Endothelial cell of umbilical vein (primary cell): Measurements from ENCODE around the gene GMEB2. TPM values are rescaled to one million over a fixed set of nuclear protein-coding genes. Genes with fewer than 3 reads are reported as not detected.

ENCODE experiments used
- BruUV-seq: library from RNA; stranded (reverse); fragments of 400-500 nt; replicated peaks from 2 replicates; lab custom pipeline; 2021; lab: Mats Ljungman, UMichigan
- CTCF ChIA-PET: fragments of 300-600, 350-600 bp; sonication (Branson Sonifier 250); formaldehyde crosslinking; loops from one replicate; lab custom pipeline; 2021; ENCODE audit warnings: antibody characterized with exemption, inconsistent platforms; lab: Charles Lee
- POLR2A ChIA-PET: fragments of 300-600, 350-600 bp; sonication (Branson Sonifier 250); formaldehyde crosslinking; loops from one replicate; lab custom pipeline; 2021; ENCODE audit warnings: antibody characterized with exemption, inconsistent platforms; lab: Charles Lee
- DNase-seq: peaks from one replicate; pipeline ENCODE4 v3.0.0-alpha.2; 2011; ENCODE audit warnings: low read depth, low spot score
- FAIRE-seq: peaks from 2 replicates; lab custom pipeline; 2011; peaks lifted over from hg19 to GRCh38; lab: Jason Lieb, UNC
- H2AFZ ChIP-seq: 2 replicates; pipeline ENCODE4 v1.6.0; 2012; ENCODE audit warnings: low read depth, low read length, control low read depth, inconsistent platforms
- H3K27ac ChIP-seq: 2 replicates; pipeline ENCODE4 v1.5.1; 2011; ENCODE audit warnings: low read depth, mild to moderate bottlenecking, control low read depth, low read length, moderate library complexity; ENCODE audit not compliant: insufficient read depth
- H3K27me3 ChIP-seq, 2 experiments: 2 replicates each; pipeline versions ENCODE4 v1.6.0 to v1.6.1; 2011; ENCODE audit warnings: low read length in 2 of 2, mixed read lengths in 1 of 2; ENCODE audit not compliant: control insufficient read depth in 2 of 2, insufficient read depth in 2 of 2
- H3K36me3 ChIP-seq, 2 experiments: 2 replicates in 1 of 2; 3 replicates in 1 of 2; pipeline ENCODE4 v1.5.1; 2011; ENCODE audit warnings: low read length in 2 of 2, mild to moderate bottlenecking in 1 of 2, moderate library complexity in 1 of 2; ENCODE audit not compliant: control insufficient read depth in 2 of 2, insufficient read depth in 2 of 2; ENCODE audit errors: extremely low read depth in 1 of 2
- H3K4me1 ChIP-seq: 3 replicates; pipeline ENCODE4 v1.5.1; 2011; ENCODE audit warnings: mild to moderate bottlenecking, low read length; ENCODE audit not compliant: control insufficient read depth, insufficient read depth; ENCODE audit errors: extremely low read depth
- H3K4me2 ChIP-seq: 2 replicates; pipeline ENCODE4 v1.6.1; 2011; ENCODE audit warnings: low read length, control low read depth, mixed read lengths; ENCODE audit not compliant: insufficient read depth
- H3K4me3 ChIP-seq, 3 experiments: fragments of 200-600 bp in 1 of 3; sonication (generic), shearing (Covaris generic) in 1 of 3; replicated peaks in 1 of 3; 2 replicates each; pipeline ENCODE4 v1.5.1; 2011 to 2016; ENCODE audit warnings: control low read depth in 3 of 3, low read length in 3 of 3, mild to moderate bottlenecking in 2 of 3, inconsistent platforms in 1 of 3, low read depth in 1 of 3, moderate library complexity in 1 of 3; ENCODE audit not compliant: insufficient read depth in 1 of 3
- H3K79me2 ChIP-seq: 2 replicates; pipeline ENCODE4 v1.6.0; 2012; ENCODE audit warnings: low read length, inconsistent platforms; ENCODE audit not compliant: control insufficient read depth, insufficient read depth
- H3K9ac ChIP-seq: replicated peaks from 2 replicates; pipeline ENCODE3; 2011; ENCODE audit warnings: low read length, control low read depth; ENCODE audit not compliant: insufficient read depth; ENCODE audit errors: extremely low read depth
- H3K9me1 ChIP-seq: replicated peaks from 3 replicates; pipeline ENCODE4 v1.6.0; 2011; ENCODE audit warnings: mild to moderate bottlenecking, low read length; ENCODE audit not compliant: control insufficient read depth, insufficient read depth; ENCODE audit errors: extremely low read depth
- H3K9me3 ChIP-seq: replicated peaks from 2 replicates; pipeline ENCODE4 v1.5.1; 2012; ENCODE audit warnings: low read length, inconsistent platforms; ENCODE audit not compliant: control insufficient read depth, insufficient read depth
- H4K20me1 ChIP-seq: replicated peaks from 2 replicates; pipeline ENCODE3; 2011; ENCODE audit warnings: mild to moderate bottlenecking, low read length; ENCODE audit not compliant: control insufficient read depth, insufficient read depth; ENCODE audit errors: extremely low read depth
- CTCF ChIP-seq, 2 donors: IDR thresholded peaks; 1 replicate in 1 of 2; 2 replicates in 1 of 2; pipeline ENCODE4 v1.5.1; 2011; ENCODE audit warnings: low read length in 2 of 2, mild to moderate bottlenecking in 2 of 2, moderate library complexity in 2 of 2, control low read depth in 1 of 2, inconsistent platforms in 1 of 2, low read depth in 1 of 2; ENCODE audit not compliant: insufficient read depth in 1 of 2; ENCODE audit errors: extremely low read depth in 1 of 2
- EZH2 ChIP-seq: IDR thresholded peaks from 2 replicates; pipeline ENCODE4 v1.6.1; 2012; ENCODE audit warnings: borderline replicate concordance, low read depth, mild to moderate bottlenecking, moderate library complexity, low read length, inconsistent platforms; ENCODE audit not compliant: severe bottlenecking
- FOS ChIP-seq: IDR thresholded peaks from 2 replicates; pipeline ENCODE4 v1.6.1; 2011; ENCODE audit warnings: mild to moderate bottlenecking, low read length, moderate library complexity, borderline replicate concordance; ENCODE audit not compliant: insufficient read depth
- GATA2 ChIP-seq: IDR thresholded peaks from 2 replicates; pipeline ENCODE4 v1.7.0; 2011; ENCODE audit warnings: low read depth, mild to moderate bottlenecking, moderate library complexity, mixed read lengths, low read length; ENCODE audit not compliant: insufficient read length, insufficient read depth
- MAX ChIP-seq: IDR thresholded peaks from 2 replicates; pipeline ENCODE4 v1.6.1; 2011; ENCODE audit not compliant: insufficient read depth, insufficient read length
- MYC ChIP-seq: IDR thresholded peaks from one replicate; pipeline ENCODE4 v1.6.1; 2011; ENCODE audit warnings: mild to moderate bottlenecking, low read depth, low read length
- POLR2A ChIP-seq: IDR thresholded peaks from 2 replicates; pipeline ENCODE4 v1.6.1; 2012; ENCODE audit warnings: low read depth, mild to moderate bottlenecking, control low read depth, low read length
- dilution Hi-C: fragments of 300-500 bp; cut with MboI; formaldehyde crosslinking; loops from one replicate; pipeline ENCODE4 v1.15.0; 2019; ENCODE audit warnings: low sequenced_read_pairs; ENCODE audit not compliant: extremely low pct_ligation_motif_present
- intact Hi-C: fragments of 100-400 bp; cut with micrococcal nuclease; formaldehyde crosslinking; loops from one replicate; pipeline ENCODE4 v1.10.0; 2022
- polyA plus RNA-seq, 4 experiments: library from polyadenylated mRNA; depleted of rRNA in 3 of 4; stranded (reverse) in 3 of 4; unstranded in 1 of 4; fragments of >200 nt; gene quantifications; 2 replicates each; pipeline versions ENCODE4 v1.2.1 to v1.2.3, GENCODE V29; 2011 to 2012; ENCODE audit warnings: missing spikeins in 1 of 4
- total RNA-seq: library from RNA; stranded (reverse); gene quantifications from 2 replicates; pipeline ENCODE4 v1.2.3, GENCODE V29; 2021

The GMEB2 gene
- total and polyA plus RNA-seq, 2 donors (not counting 3 experiments of a cell fraction or from before 2014, with no cell fraction given), result 12.7 to 14.1 TPM

- no peaks in the 10 kb centered on the region for H3K4me1 ChIP-seq
- no peaks in the 10 kb centered on the region for H3K79me2 ChIP-seq
- H3K27me3 ChIP-seq, result no peaks in the 10 kb centered on the region
- no peak for FAIRE-seq
- dilution Hi-C loops, result no loop called here
- H3K9me3 ChIP-seq, result no peaks in the 10 kb centered on the region
- no peak for DNase-seq
- TF ChIP-seq MAX (no peak), FOS (no peak), GATA2 (no peak), MYC (no peak), CTCF (IDR thresholded peaks at IDR 0.05; ENCODE audit: extremely low read depth in 1 of 2, insufficient read depth in 1 of 2, low read depth in 1 of 2, low read length in 2 of 2) (no peak), POLR2A (no peak), EZH2 (no peak)
- no peak overlapping the region for H3K27ac ChIP-seq
- H4K20me1 ChIP-seq, result no peaks in the 10 kb centered on the region
- peaks cover 0 to 30% of the 10 kb centered on the region in 2 experiments for H3K36me3 ChIP-seq
- no peak overlapping the region for H3K9ac ChIP-seq
- H2AFZ ChIP-seq, result no peak overlapping the region
- H3K4me2 ChIP-seq, result no peak overlapping the region
- no peak overlapping the region for H3K4me3 ChIP-seq
- CTCF ChIA-PET, result no interaction called here
- POLR2A ChIA-PET, result no interaction called here
- intact Hi-C loops, result no loop called here
- BruUV-seq, result no TSS peak
- H3K9me1 ChIP-seq, result no peaks in the 10 kb centered on the region
Observed at GRCh38 chr20:63587256-63587655, 39.6 kb downstream of the GMEB2 start.
